Smooth muscle cell (in vitro differentiated cells): ENCODE measurements around the gene KLK8. TPM values are rescaled to one million over a fixed set of nuclear protein-coding genes. Genes with fewer than 3 reads are reported as not detected.

Experiments used
- DNase-seq: peaks from one replicate; lab custom pipeline; 2025; ENCODE audit not compliant: unreplicated experiment; lab: John Stamatoyannopoulos, UW
- H2AFZ ChIP-seq: fragments of 200-600 bp; sonication (generic); 2 replicates; pipeline ENCODE4 v1.6.0; 2016; ENCODE audit warnings: antibody characterized with exemption, low read depth, mild to moderate bottlenecking
- H3F3A ChIP-seq: fragments of 200-600 bp; sonication (generic); 2 replicates; pipeline ENCODE4 v1.6.0; 2017; ENCODE audit warnings: antibody characterized with exemption, low read depth
- H3K27ac ChIP-seq: fragments of 200-600 bp; sonication (generic); 2 replicates; pipeline ENCODE4 v1.5.1; 2016; ENCODE audit warnings: low read depth, mild to moderate bottlenecking
- H3K27me3 ChIP-seq: fragments of 200-600 bp; sonication (generic); 2 replicates; pipeline ENCODE4 v1.6.1; 2016; ENCODE audit warnings: low read depth, mild to moderate bottlenecking
- H3K36me3 ChIP-seq: fragments of 200-600 bp; sonication (generic); 2 replicates; pipeline ENCODE4 v1.5.1; 2016; ENCODE audit warnings: low read depth
- H3K4me1 ChIP-seq: fragments of 200-600 bp; sonication (generic); 2 replicates; pipeline ENCODE4 v1.5.1; 2016; ENCODE audit warnings: low read depth
- H3K4me2 ChIP-seq: fragments of 200-600 bp; sonication (generic); 2 replicates; pipeline ENCODE4 v1.6.0; 2016; ENCODE audit warnings: mild to moderate bottlenecking
- H3K4me3 ChIP-seq: fragments of 200-600 bp; sonication (generic); 2 replicates; pipeline ENCODE4 v1.5.1; 2016; ENCODE audit warnings: mild to moderate bottlenecking
- H3K79me2 ChIP-seq: fragments of 200-600 bp; sonication (generic); 2 replicates; pipeline ENCODE4 v1.6.0; 2016; ENCODE audit warnings: low read depth, mild to moderate bottlenecking
- H3K9ac ChIP-seq: fragments of 200-600 bp; sonication (generic); 2 replicates; pipeline ENCODE4 v1.6.0; 2016; ENCODE audit warnings: low read depth
- H3K9me3 ChIP-seq: fragments of 200-600 bp; sonication (generic); replicated peaks from 2 replicates; pipeline ENCODE4 v1.5.1; 2016; ENCODE audit warnings: low read depth
- H4K20me1 ChIP-seq: fragments of 200-600 bp; sonication (generic); 2 replicates; pipeline ENCODE4 v1.6.0; 2016; ENCODE audit warnings: low read depth
- WGBS: methylation state at CpG from one replicate; pipeline ENCODE4 v1.1.7; 2016; ENCODE audit warnings: low lambda C conversion rate; 5-methylcytosine and 5-hydroxymethylcytosine counted together
- polyA plus RNA-seq: library from polyadenylated mRNA; unstranded; fragments of >200 nt; fragmentation: Nextera tagmentation; extraction: Ambion mirVana; gene quantifications from 2 replicates; pipeline ENCODE4 v1.2.1, GENCODE V29; 2016
- total RNA-seq: library from RNA; depleted of rRNA; stranded (reverse); fragments of >200 nt; gene quantifications from 2 replicates; pipeline ENCODE4 v1.2.3, GENCODE V29; 2014
- TF ChIP-seq, protein P1 (sequence below): fragments of 200-600 bp; sonication (generic); IDR thresholded peaks from 2 replicates; pipeline ENCODE4 v1.5.1; 2017; ENCODE audit warnings: borderline replicate concordance, mild to moderate bottlenecking, antibody characterized with exemption; ENCODE audit not compliant: insufficient read depth, poor library complexity, severe bottlenecking

The KLK8 gene
- total and polyA plus RNA-seq, 2 experiments from 2014 or later = 11.6 TPM; not detected in 1

DNA sequence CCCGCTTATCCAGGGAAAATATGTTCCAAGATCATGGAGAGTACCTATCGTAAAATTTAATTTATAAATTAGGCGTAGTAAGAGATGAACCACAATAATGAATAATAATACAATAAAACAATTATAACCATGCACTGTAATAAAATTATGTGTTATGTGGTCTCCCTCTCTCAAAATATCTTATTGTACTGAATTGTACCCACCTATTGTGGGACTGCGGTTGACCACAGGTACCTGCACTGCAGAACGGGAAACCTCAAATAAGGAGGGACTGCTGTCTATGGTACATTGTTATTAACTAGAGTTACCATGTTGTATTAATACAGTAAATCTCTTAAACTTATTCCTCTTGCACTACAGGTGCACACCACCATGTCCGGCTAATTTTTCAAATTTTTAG is 38.7 kb upstream of the KLK8 start:
- no peak overlapping the region for H3K27ac ChIP-seq
- no peak overlapping the region for H3K4me3 ChIP-seq
- no peaks in the 10 kb centered on the region for H3K4me1 ChIP-seq
- TF ChIP-seq, protein P1, sequence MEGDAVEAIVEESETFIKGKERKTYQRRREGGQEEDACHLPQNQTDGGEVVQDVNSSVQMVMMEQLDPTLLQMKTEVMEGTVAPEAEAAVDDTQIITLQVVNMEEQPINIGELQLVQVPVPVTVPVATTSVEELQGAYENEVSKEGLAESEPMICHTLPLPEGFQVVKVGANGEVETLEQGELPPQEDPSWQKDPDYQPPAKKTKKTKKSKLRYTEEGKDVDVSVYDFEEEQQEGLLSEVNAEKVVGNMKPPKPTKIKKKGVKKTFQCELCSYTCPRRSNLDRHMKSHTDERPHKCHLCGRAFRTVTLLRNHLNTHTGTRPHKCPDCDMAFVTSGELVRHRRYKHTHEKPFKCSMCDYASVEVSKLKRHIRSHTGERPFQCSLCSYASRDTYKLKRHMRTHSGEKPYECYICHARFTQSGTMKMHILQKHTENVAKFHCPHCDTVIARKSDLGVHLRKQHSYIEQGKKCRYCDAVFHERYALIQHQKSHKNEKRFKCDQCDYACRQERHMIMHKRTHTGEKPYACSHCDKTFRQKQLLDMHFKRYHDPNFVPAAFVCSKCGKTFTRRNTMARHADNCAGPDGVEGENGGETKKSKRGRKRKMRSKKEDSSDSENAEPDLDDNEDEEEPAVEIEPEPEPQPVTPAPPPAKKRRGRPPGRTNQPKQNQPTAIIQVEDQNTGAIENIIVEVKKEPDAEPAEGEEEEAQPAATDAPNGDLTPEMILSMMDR = no peak
- H3K79me2 ChIP-seq = no peaks in the 10 kb centered on the region
- H3F3A ChIP-seq = no peaks in the 10 kb centered on the region
- WGBS = 96% methylated on average over 6 of the region's 6 CpGs
- H4K20me1 ChIP-seq = no peaks in the 10 kb centered on the region
- DNase-seq = no peak
- no peaks in the 10 kb centered on the region for H3K36me3 ChIP-seq
- no peak overlapping the region for H2AFZ ChIP-seq
- H3K9ac ChIP-seq = no peak overlapping the region
- no peak overlapping the region for H3K4me2 ChIP-seq
- H3K27me3 ChIP-seq = no peaks in the 10 kb centered on the region
- no peaks in the 10 kb centered on the region for H3K9me3 ChIP-seq

DNA sequence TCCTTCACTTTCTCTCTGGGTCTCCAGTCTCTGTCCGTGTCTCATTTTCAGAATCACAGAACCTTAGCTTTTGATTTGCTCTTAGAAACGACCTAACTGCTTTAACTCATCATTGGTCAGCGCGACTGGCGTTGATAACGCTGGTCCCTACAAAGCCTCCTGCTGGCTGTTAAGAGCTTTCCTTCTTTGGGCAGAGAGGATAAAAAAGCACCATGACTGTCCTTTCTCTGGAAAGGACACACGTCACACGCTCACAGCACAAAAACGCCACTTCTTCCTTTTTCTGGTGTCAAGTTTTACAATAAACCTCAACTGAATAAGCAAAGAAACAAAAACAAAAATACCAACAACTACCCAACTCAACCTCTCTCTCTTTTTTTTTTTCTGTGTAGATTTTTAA is 35.1 kb upstream of the KLK8 start:
- H3K36me3 ChIP-seq = no peaks in the 10 kb centered on the region
- H2AFZ ChIP-seq = no peak overlapping the region
- no peaks in the 10 kb centered on the region for H3F3A ChIP-seq
- no peak for DNase-seq
- H3K4me1 ChIP-seq = no peaks in the 10 kb centered on the region
- no peak overlapping the region for H3K4me3 ChIP-seq
- H3K9me3 ChIP-seq = no peaks in the 10 kb centered on the region
- no peak overlapping the region for H3K4me2 ChIP-seq
- H3K9ac ChIP-seq = no peak overlapping the region
- TF ChIP-seq, protein P1 = no peak
- H4K20me1 ChIP-seq = no peaks in the 10 kb centered on the region
- H3K27me3 ChIP-seq = no peaks in the 10 kb centered on the region
- H3K27ac ChIP-seq = no peak overlapping the region
- WGBS = 55% methylated on average over 9 of the region's 9 CpGs
- no peaks in the 10 kb centered on the region for H3K79me2 ChIP-seq

DNA sequence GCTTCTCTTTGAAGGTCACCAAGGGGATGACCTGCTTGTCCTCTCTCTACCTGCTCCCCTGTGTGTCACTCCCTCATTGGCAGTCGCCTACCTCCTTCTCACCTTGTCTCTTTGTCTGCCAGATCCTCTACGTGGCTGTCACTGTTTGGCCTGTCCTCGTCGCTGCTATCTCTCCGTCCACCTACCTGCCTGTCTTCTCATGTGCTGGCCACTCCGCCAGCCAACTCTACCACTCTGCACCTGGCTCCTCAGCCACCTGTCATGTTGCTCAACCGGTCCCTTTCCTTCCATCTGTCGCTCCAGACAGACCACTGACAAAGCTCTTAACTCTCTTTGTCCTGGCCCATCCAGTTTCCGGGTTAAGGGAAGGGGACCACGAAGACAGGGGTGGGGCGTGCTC is 33.3 kb upstream of the KLK8 start, which contains the start of gene KLK12:
Gene KLK12 (minus strand): TSS at position 299 of the 400 bp plus-strand sequence. CDS start 381 bp downstream, outside the sequence.
- Histone ChIP-seq H4K20me1 (no peaks in the 10 kb centered on the region), H3K79me2 (no peaks in the 10 kb centered on the region), H2AFZ (no peak within 1 kb of the TSS), H3K9ac (no peak within 1 kb of the TSS), H3K9me3 (no peaks in the 10 kb centered on the region), H3K4me1 (no peaks in the 10 kb centered on the region), H3K4me3 (no peak within 1 kb of the TSS), H3K4me2 (no peak within 1 kb of the TSS), H3K27ac (no peak within 1 kb of the TSS), H3F3A (no peaks in the 10 kb centered on the region), H3K36me3 (no peaks in the 10 kb centered on the region), H3K27me3 (no peaks in the 10 kb centered on the region)
- DNase-seq = no peak
- WGBS = 71% methylated on average over 11 of the region's 11 CpGs
- TF ChIP-seq, protein P1 = no peak

DNA sequence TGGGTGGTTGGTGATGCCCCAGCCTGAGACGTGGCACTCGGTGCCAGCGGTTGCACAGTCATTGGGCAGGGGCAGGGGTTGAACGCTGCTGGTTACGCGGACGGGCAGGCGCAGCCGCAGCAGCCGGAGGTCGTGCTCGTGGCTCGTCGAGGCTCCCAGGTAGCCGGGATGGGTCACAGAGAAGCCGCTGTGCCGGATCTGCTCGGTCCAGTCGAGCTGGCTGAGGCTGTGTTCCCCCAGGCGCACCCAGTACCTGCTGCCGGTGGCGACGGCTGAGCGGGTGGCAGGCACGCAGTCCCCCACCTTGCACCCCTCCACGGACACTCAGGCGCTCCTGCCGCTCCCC is 30.4 kb upstream of the KLK8 start:
- no peaks in the 10 kb centered on the region for H3K9me3 ChIP-seq
- H3K27me3 ChIP-seq = no peaks in the 10 kb centered on the region
- no peaks in the 10 kb centered on the region for H3K36me3 ChIP-seq
- no peak overlapping the region for H3K27ac ChIP-seq
- H2AFZ ChIP-seq = no peak overlapping the region
- H4K20me1 ChIP-seq = no peaks in the 10 kb centered on the region
- TF ChIP-seq, protein P1 = no peak
- H3F3A ChIP-seq = no peaks in the 10 kb centered on the region
- WGBS = 91% methylated on average over 19 of the region's 28 CpGs
- H3K4me3 ChIP-seq = no peak overlapping the region
- H3K4me1 ChIP-seq = no peaks in the 10 kb centered on the region
- no peak for DNase-seq
- no peak overlapping the region for H3K9ac ChIP-seq
- H3K79me2 ChIP-seq = no peaks in the 10 kb centered on the region
- H3K4me2 ChIP-seq = no peak overlapping the region
